Tibial artery (tissue), 4 donors: Measurements from ENCODE around the gene PCDH9.

ENCODE experiments used
- DNase-seq, 2 donors: peaks; one replicate each; pipeline ENCODE4 v3.0.0-alpha.2; 2019
- H3K27ac ChIP-seq, 2 donors: fragments of 200-600 bp; sonication (generic) in 1 of 2; 1 replicate in 1 of 2; 2 replicates in 1 of 2; pipeline ENCODE4 v1.5.1; 2018 to 2019; ENCODE audit warnings: mild to moderate bottlenecking in 1 of 2
- H3K27me3 ChIP-seq, 2 donors: fragments of 200-600 bp; sonication (generic) in 1 of 2; one replicate each; pipeline versions ENCODE4 v1.5.1 to v1.6.0; 2016 to 2019
- H3K36me3 ChIP-seq, 3 donors: fragments of 200-600 bp; sonication (generic) in 2 of 3; one replicate each; pipeline ENCODE4 v1.5.1; 2016 to 2019; ENCODE audit warnings: mild to moderate bottlenecking in 2 of 3
- H3K4me1 ChIP-seq, 4 donors: fragments of 200-600 bp; sonication (generic) in 2 of 4; 1 replicate in 3 of 4; 2 replicates in 1 of 4; pipeline ENCODE4 v1.5.1; 2016 to 2019
- H3K4me3 ChIP-seq, 2 donors: fragments of 200-600 bp; sonication (generic) in 1 of 2; 1 replicate in 1 of 2; 2 replicates in 1 of 2; pipeline ENCODE4 v1.5.1; 2018 to 2019; ENCODE audit warnings: mild to moderate bottlenecking in 2 of 2
- H3K9me3 ChIP-seq, 3 donors: fragments of 200-600 bp; sonication (generic) in 1 of 3; one replicate each; pipeline ENCODE4 v1.5.1; 2016 to 2019
- intact Hi-C: fragments of 100-400 bp; cut with DNase I; formaldehyde crosslinking; loops from one replicate; pipeline ENCODE4 v1.15.0; 2023; ENCODE audit warnings: low total_unique reads
- TF ChIP-seq, protein P1 (sequence below), 2 experiments: fragments of 200-600 bp in 1 of 2; fragments of 450-650 bp in 1 of 2; IDR thresholded peaks; one replicate each; pipeline ENCODE4 v1.5.1; 2017 to 2019; ENCODE audit warnings: antibody characterized with exemption in 2 of 2, mild to moderate bottlenecking in 1 of 2, moderate library complexity in 1 of 2

Gene PCDH9

DNA sequence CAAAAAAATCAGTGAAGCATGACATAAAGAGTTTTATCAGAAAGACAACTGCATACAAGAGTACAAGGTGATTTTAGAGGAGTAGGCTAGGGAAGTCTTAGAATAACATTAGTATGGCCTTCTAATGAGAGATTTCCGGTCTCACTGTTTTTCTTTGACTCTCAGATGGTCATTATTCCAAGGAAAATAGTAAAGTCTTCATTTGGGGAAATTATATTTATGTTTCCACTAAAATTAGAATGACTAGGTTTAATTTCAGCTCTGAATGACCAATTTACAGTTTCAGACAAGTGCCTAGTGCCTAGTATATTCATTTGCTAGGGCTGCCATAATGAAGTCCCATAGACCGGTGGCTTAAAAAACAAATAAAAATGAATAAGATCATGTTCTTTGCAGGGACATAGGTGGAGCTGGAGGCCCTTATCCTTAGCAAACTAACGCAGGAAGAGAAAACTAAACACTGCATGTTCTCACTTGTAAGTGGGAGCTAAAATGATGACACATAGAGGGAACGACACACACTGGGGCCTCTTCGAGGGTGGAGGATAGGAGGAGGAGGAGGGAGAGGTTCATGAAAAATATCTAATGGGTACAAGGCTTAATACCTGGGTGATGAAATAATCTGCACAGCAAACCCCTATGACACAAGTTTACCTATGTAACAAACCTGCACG, 303.1 kb downstream of the PCDH9 start:
- no peaks in the 10 kb centered on the region for H3K36me3 ChIP-seq
- TF ChIP-seq, protein P1, sequence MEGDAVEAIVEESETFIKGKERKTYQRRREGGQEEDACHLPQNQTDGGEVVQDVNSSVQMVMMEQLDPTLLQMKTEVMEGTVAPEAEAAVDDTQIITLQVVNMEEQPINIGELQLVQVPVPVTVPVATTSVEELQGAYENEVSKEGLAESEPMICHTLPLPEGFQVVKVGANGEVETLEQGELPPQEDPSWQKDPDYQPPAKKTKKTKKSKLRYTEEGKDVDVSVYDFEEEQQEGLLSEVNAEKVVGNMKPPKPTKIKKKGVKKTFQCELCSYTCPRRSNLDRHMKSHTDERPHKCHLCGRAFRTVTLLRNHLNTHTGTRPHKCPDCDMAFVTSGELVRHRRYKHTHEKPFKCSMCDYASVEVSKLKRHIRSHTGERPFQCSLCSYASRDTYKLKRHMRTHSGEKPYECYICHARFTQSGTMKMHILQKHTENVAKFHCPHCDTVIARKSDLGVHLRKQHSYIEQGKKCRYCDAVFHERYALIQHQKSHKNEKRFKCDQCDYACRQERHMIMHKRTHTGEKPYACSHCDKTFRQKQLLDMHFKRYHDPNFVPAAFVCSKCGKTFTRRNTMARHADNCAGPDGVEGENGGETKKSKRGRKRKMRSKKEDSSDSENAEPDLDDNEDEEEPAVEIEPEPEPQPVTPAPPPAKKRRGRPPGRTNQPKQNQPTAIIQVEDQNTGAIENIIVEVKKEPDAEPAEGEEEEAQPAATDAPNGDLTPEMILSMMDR (IDR thresholded peaks at IDR 0.05) = no peak
- no peaks in the 10 kb centered on the region for H3K9me3 ChIP-seq
- H3K4me3 ChIP-seq = no peak overlapping the region
- intact Hi-C loops = no loop called here
- no peaks in the 10 kb centered on the region for H3K4me1 ChIP-seq
- H3K27ac ChIP-seq = no peak overlapping the region
- no peak for DNase-seq
- H3K27me3 ChIP-seq = no peaks in the 10 kb centered on the region

DNA sequence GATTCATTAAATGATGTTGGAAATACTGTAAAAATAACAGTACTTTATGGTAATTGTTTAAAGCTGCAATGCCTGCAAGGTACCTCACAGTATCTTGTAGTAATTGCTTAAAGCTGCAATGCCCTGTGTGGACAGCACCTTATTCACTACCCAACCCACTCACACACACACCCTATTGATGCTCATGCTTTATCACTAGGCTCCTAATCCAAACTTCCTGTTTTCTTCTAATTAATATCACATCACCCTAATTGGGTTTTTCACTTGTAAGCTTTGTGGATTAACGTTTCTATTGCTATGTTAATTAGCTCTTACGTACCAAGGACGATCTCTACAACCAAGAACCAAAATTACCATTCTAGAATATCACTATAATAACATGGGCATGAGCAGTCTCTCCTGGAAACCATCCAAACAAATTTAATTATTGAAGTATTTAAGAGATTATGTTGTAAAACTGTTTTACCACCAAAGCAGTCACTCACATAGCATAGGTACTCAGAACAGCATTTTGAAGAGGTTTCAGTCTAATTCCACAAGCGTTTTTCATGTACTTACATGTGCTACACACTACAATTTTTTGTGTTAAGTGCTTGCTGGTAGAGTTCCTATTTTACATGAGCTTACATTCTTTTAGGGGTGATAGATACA, 303.8 kb downstream of the PCDH9 start:
- H3K4me1 ChIP-seq = no peaks in the 10 kb centered on the region
- TF ChIP-seq, protein P1 (IDR thresholded peaks at IDR 0.05) = no peak
- H3K9me3 ChIP-seq = no peaks in the 10 kb centered on the region
- DNase-seq = no peak
- H3K36me3 ChIP-seq = no peaks in the 10 kb centered on the region
- H3K4me3 ChIP-seq = no peak overlapping the region
- H3K27me3 ChIP-seq = no peaks in the 10 kb centered on the region
- intact Hi-C loops = no loop called here
- H3K27ac ChIP-seq = no peak overlapping the region

DNA sequence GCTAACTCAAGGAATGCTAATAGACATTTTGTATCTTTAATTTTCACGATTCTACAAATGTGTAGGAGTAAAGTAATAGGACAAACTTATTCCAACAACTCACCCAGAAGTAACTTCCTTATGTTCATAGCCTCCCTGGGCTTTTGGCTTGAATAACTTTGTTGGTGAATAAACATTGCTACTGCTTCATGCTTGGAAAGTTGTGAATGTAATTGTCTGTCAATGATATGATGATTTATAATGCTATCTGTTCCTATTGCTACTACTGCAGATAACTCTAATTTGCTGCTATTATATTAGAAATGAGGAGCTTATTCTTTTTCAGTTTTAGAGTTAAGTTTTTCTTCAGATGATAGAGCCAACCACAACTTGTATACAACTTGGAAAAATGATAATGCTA, 307.7 kb downstream of the PCDH9 start:
- no peaks in the 10 kb centered on the region for H3K36me3 ChIP-seq
- H3K27me3 ChIP-seq = no peaks in the 10 kb centered on the region
- no peaks in the 10 kb centered on the region for H3K9me3 ChIP-seq
- no peaks in the 10 kb centered on the region for H3K4me1 ChIP-seq
- TF ChIP-seq, protein P1 (IDR thresholded peaks at IDR 0.05) = no peak
- no peak overlapping the region for H3K4me3 ChIP-seq
- intact Hi-C loops = no loop called here
- no peak overlapping the region for H3K27ac ChIP-seq
- no peak for DNase-seq

DNA sequence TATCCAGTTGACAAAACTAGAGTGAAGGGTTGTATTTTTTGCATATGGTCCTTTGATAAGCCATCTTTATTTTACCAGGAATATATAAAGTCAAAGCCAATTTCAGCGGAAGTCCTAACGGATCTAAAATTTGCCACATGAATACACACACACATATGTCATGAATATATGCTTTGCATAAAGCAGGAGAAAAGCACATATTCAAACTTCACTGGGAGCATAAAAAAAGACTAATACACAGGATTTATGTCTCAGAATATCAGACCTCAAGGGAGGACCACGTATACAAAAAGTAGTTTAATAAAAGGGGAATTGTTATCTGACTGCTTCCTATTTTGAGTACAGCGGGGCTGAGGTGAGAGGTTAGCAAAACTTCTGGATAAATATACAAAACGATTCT, 308.7 kb downstream of the PCDH9 start:
- intact Hi-C loops = no loop called here
- Histone ChIP-seq H3K4me1 (no peaks in the 10 kb centered on the region), H3K36me3 (no peaks in the 10 kb centered on the region), H3K27ac (no peak overlapping the region), H3K27me3 (no peaks in the 10 kb centered on the region), H3K4me3 (no peak overlapping the region), H3K9me3 (no peaks in the 10 kb centered on the region)
- no peak for DNase-seq
- TF ChIP-seq, protein P1 (IDR thresholded peaks at IDR 0.05) = no peak

DNA sequence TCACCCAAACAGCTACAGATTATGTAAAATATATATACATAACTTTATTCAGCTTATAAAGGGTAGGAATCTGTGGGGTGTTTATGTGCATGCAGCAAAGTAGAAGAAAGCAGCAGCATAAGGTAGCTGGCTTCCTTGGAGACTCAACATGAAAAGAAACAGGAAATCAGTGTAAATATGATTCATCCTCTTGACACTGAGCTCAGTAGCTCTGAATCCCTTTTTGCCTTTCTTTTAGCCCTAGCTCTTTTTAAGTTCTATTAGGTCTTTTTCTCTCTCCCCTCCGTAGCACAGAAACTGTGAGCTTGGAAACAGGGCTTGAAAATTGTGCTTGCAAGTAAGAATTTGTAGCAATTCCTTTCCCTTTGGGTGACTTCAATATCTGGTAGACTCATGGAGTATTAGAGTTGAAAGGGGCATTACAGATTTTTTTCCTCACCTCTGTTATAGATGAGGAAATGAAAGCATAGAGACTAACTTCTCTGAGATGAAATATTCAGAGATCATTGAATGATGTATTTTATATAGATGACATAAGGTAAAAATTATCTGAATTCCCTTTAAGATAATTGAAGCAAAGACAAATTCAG, 314.4 kb downstream of the PCDH9 start:
- intact Hi-C loops = no loop called here
- TF ChIP-seq, protein P1 (IDR thresholded peaks at IDR 0.05) = no peak
- H3K4me1 ChIP-seq = no peaks in the 10 kb centered on the region
- H3K27me3 ChIP-seq = no peaks in the 10 kb centered on the region
- DNase-seq = no peak
- H3K4me3 ChIP-seq = no peak overlapping the region
- no peak overlapping the region for H3K27ac ChIP-seq
- H3K9me3 ChIP-seq = no peaks in the 10 kb centered on the region
- H3K36me3 ChIP-seq = no peaks in the 10 kb centered on the region
